Activated CD4-positive, alpha-beta memory T cell treated with anti-CD3 and anti-CD28 coated beads for 36 hours (primary cell): Measurements from ENCODE around the gene HIPK2. TPM values are rescaled to one million over a fixed set of nuclear protein-coding genes. Genes with fewer than 3 reads are reported as not detected.
A peak's percentile ranks its signal among the peaks of the same experiment; 100 is the strongest.

Experiments used
- CTCF ChIA-PET: fragments of 350-600 bp; sonication (Branson Sonifier 250); formaldehyde crosslinking; loops from one replicate; lab custom pipeline; 2021; ENCODE audit warnings: antibody characterized with exemption, inconsistent platforms; lab: Charles Lee
- POLR2A ChIA-PET: fragments of 350-600 bp; sonication (Branson Sonifier 250); formaldehyde crosslinking; loops from one replicate; lab custom pipeline; 2021; ENCODE audit warnings: antibody characterized with exemption; lab: Charles Lee
- DNase-seq: peaks from one replicate; pipeline ENCODE4 v3.0.0-alpha.2; 2020
- H3K27ac Mint-ChIP-seq: one replicate; pipeline ENCODE4 v1.8.0; 2021; ENCODE audit warnings: mixed read lengths
- H3K27me3 Mint-ChIP-seq: one replicate; pipeline ENCODE4 v1.8.0; 2021; ENCODE audit warnings: mixed read lengths
- H3K36me3 Mint-ChIP-seq: one replicate; pipeline ENCODE4 v1.8.0; 2021; ENCODE audit warnings: mixed read lengths
- H3K4me1 Mint-ChIP-seq: one replicate; pipeline ENCODE4 v1.8.0; 2021; ENCODE audit warnings: low read depth, mixed read lengths
- H3K4me3 Mint-ChIP-seq: one replicate; pipeline ENCODE4 v1.8.0; 2021; ENCODE audit warnings: mild to moderate bottlenecking, mixed read lengths
- H3K9me3 Mint-ChIP-seq: one replicate; pipeline ENCODE4 v1.8.0; 2021; ENCODE audit warnings: mixed read lengths
- intact Hi-C: fragments of 100-400 bp; cut with micrococcal nuclease; formaldehyde crosslinking; loops from one replicate; pipeline ENCODE4 v1.15.1; 2023
- total RNA-seq, 2 experiments: library from RNA; stranded (reverse); gene quantifications; one replicate each; pipeline ENCODE4 v1.2.3, GENCODE V29; 2021

The HIPK2 gene
- total RNA-seq, 2 experiments from 2014 or later: 18.9 to 19.1 TPM

DNA sequence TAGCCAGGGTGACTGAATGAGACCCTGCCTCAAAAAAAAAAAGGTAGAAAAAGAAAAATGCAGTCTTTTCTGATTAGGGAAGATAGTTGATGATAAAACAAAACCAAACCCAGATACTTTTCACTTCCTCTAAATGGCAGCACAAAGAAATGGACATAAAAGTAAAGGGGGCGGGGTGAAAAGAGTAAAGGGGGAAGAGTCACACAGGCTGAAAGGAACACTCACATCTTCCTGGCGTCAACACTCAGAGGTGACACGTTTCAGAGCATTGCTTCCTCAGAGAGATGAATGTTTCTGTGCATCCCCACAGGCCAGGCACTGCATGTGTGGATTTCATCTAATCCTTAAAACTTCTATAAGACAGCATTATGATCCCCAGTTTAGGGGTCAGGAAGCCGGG is 81.2 kb downstream of the HIPK2 start:
- POLR2A ChIA-PET: no interaction called here

DNA sequence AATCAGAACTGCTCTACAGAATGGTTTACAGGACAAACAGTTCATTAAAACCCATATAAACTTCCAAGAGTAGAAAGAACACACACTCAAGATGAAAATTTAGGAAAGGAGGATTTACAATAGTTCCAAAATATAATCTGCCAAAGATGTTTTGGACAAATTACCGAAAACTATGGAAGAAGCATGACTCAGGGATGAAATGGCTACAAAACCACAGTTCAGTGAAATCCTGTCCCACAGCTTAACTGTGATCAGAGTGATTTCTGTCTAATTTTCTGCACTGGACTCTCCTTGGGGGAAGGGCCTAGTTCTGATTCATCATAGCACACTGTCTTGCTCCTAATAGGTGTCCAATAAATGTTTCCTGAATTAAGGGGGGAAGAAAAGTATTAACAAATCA is 82.2 kb downstream of the HIPK2 start:
- Mint-ChIP-seq H3K36me3 (peaks cover 1% of the 10 kb centered on the region), H3K9me3 (no peaks in the 10 kb centered on the region), H3K27ac (no peak overlapping the region), H3K4me1 (peaks cover 26% of the 10 kb centered on the region), H3K4me3 (no peak overlapping the region), H3K27me3 (no peaks in the 10 kb centered on the region)
- DNase-seq: no peak
- ChIA-PET CTCF (interaction anchor here (0.7 to 1.2 kb wide), 2 partner anchors 42 to 78 kb away, joined by 4 read pairs; no protein-coding TSS in a partner anchor), POLR2A (no interaction called here)
- intact Hi-C loops: no loop called here

More for the DNA sequence above, 81.2 kb downstream of the HIPK2 start:
- no peak overlapping the region for H3K4me3 Mint-ChIP-seq
- intact Hi-C loops: no loop called here
- no peaks in the 10 kb centered on the region for H3K27me3 Mint-ChIP-seq
- no peak overlapping the region for H3K27ac Mint-ChIP-seq
- no peaks in the 10 kb centered on the region for H3K9me3 Mint-ChIP-seq
- peak; percentile 53 for DNase-seq
- peaks cover 1% of the 10 kb centered on the region for H3K36me3 Mint-ChIP-seq
- peaks cover 27% of the 10 kb centered on the region for H3K4me1 Mint-ChIP-seq
- CTCF ChIA-PET: interaction anchor here (0.7 kb wide), 1 partner anchor 41 kb away, joined by 4 read pairs; no protein-coding TSS in a partner anchor

DNA sequence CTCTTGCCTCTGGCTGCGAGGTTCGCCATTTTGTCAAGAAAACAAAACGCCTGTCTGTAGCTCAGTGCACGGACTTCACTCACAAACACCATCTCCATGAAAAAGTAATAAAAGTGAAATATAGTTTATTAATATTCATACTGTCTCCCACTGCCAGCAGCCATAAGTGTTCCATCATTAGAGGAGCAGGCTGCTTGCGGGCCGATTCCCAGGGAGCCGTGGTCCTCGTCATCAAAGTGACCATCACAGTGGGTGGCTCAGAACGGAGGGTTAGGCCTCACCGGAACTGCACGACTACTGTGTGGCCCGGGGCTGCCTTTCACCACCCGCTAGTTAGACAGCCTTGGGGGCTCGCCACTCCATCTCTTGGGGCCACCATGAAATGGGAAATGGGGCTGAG is 82.7 kb downstream of the HIPK2 start:
- DNase-seq: no peak
- ChIA-PET POLR2A (no interaction called here), CTCF (interaction anchor here (1.2 kb wide), 1 partner anchor 77 kb away, joined by 4 read pairs; no protein-coding TSS in a partner anchor)
- intact Hi-C loops: no loop called here
- Mint-ChIP-seq H3K36me3 (peaks cover 1% of the 10 kb centered on the region), H3K4me3 (no peak overlapping the region), H3K4me1 (peaks cover 22% of the 10 kb centered on the region), H3K27me3 (no peaks in the 10 kb centered on the region), H3K9me3 (no peaks in the 10 kb centered on the region), H3K27ac (no peak overlapping the region)

DNA sequence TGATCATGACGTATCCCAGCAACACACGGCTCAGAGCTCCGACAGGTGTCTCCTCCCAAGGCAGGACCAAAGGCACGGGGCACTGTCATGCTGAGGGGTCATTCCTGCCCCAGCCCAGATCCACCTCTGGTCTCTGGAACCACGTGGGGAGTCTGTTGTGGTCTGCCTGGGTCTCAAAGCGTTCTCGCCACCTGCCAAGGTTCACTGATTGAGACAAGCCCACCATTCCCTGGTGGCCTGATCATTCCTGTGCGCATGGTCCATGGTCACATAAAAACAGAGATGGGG is 83.5 kb downstream of the HIPK2 start:
- H3K27ac Mint-ChIP-seq: no peak overlapping the region
- DNase-seq: no peak
- intact Hi-C loops: no loop called here
- ChIA-PET CTCF (interaction anchor here (1.2 kb wide), 1 partner anchor 76 kb away, joined by 4 read pairs; no protein-coding TSS in a partner anchor), POLR2A (no interaction called here)
- no peaks in the 10 kb centered on the region for H3K27me3 Mint-ChIP-seq
- H3K4me3 Mint-ChIP-seq: no peak overlapping the region
- peaks cover 3% of the 10 kb centered on the region for H3K36me3 Mint-ChIP-seq
- H3K4me1 Mint-ChIP-seq: peaks cover 20% of the 10 kb centered on the region
- H3K9me3 Mint-ChIP-seq: no peaks in the 10 kb centered on the region

DNA sequence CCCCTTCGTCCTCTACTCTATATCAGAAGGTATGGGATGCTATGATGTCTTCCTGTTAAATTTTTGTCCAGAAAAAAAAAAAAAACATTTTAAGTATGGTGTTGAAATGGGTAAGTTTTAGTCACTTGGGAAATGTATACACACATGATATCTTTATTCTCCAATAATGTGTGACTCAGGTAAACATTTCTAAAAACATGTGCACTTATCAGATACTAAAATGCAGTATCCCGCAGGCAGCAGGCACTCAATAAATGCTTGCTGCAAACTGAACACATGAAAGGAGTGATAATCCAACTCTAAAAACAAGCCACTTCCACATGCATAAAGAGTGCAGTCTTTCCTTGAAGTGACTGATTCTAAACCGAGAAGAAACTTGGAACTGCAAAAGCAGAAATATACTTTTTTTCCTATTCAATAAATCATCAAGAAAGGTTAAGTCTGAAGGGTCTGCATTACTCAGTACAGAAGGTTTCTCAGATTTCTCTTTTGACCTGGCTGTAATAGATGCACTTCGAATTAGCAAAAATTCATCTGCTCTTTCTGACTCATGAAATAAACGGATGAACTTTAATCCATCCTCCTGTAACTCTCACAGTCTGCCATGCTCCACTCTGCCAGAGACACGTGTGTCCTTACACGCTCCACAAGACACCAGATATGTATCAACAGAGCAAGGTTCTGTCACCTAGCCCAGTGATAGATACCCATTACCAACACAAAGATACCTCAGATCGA is 84.0 kb downstream of the HIPK2 start:
- intact Hi-C loops: no loop called here
- POLR2A ChIA-PET: no interaction called here
- Mint-ChIP-seq H3K27ac (no peak overlapping the region), H3K4me3 (no peak overlapping the region), H3K9me3 (no peaks in the 10 kb centered on the region), H3K4me1 (peaks cover 20% of the 10 kb centered on the region), H3K27me3 (no peaks in the 10 kb centered on the region), H3K36me3 (peaks cover 5% of the 10 kb centered on the region)
- CTCF ChIA-PET: no interaction called here
- no peak for DNase-seq

DNA sequence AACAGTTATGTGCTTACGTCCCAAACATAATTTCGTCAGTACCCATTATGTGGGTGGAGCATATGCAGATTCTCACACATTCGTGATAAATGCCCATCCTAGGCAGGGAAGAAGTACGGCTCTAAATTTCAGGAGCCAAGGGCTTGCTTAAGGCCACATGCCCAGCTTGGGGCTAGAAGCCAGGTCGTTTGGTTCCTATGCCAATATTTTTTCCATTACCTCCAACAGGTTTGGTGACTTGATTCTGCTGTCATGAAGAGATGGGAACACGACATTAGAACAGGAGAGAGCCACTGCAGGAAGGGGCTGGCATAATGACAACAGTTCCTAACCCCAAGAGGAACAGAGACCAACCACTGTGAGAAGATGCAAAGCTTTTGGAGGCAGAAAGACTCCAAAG is 85.1 kb downstream of the HIPK2 start:
- H3K4me1 Mint-ChIP-seq: peaks cover 21% of the 10 kb centered on the region
- no peaks in the 10 kb centered on the region for H3K27me3 Mint-ChIP-seq
- no peaks in the 10 kb centered on the region for H3K9me3 Mint-ChIP-seq
- H3K4me3 Mint-ChIP-seq: no peak overlapping the region
- intact Hi-C loops: no loop called here
- ChIA-PET CTCF (no interaction called here), POLR2A (interaction anchor here (1.1 kb wide), 1 partner anchor 11 kb away, joined by 3 read pairs; no protein-coding TSS in a partner anchor)
- peaks cover 11% of the 10 kb centered on the region for H3K36me3 Mint-ChIP-seq
- no peak overlapping the region for H3K27ac Mint-ChIP-seq
- DNase-seq: no peak

DNA sequence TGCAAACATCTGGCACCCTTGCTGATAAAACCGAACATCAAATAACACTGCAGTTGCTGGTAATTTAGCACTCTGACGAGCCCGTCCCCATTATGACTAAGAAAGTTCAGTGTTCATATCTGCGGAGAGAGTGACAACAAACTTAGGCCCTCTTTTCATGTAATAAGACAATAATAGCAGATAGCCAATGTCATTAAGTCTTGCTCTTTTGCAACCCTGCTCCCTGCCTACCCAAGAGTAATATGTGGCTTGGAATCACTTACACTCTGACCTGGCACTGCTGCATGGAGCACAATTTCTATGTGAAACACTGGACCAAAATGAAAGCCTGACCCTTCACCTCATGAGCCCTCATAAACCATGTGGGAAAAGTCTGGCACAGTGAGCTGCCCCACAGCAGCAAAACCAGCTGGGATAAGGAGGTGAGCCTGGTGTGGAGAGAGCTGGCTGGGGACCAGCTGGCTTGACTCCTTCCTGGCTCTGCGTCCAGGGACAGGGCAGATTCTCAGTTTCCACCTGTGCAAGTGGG is 86.5 kb downstream of the HIPK2 start:
- Mint-ChIP-seq H3K9me3 (peaks cover 5% of the 10 kb centered on the region), H3K27me3 (no peaks in the 10 kb centered on the region), H3K4me1 (peaks cover 15% of the 10 kb centered on the region), H3K36me3 (peaks cover 16% of the 10 kb centered on the region), H3K4me3 (no peak overlapping the region), H3K27ac (no peak overlapping the region)
- ChIA-PET CTCF (interaction anchor here (0.8 kb wide), 1 partner anchor 51 kb away, joined by 3 read pairs; no protein-coding TSS in a partner anchor), POLR2A (interaction anchor here (1.1 kb wide), 1 partner anchor 9 kb away, joined by 3 read pairs; no protein-coding TSS in a partner anchor)
- intact Hi-C loops: no loop called here
- no peak for DNase-seq

DNA sequence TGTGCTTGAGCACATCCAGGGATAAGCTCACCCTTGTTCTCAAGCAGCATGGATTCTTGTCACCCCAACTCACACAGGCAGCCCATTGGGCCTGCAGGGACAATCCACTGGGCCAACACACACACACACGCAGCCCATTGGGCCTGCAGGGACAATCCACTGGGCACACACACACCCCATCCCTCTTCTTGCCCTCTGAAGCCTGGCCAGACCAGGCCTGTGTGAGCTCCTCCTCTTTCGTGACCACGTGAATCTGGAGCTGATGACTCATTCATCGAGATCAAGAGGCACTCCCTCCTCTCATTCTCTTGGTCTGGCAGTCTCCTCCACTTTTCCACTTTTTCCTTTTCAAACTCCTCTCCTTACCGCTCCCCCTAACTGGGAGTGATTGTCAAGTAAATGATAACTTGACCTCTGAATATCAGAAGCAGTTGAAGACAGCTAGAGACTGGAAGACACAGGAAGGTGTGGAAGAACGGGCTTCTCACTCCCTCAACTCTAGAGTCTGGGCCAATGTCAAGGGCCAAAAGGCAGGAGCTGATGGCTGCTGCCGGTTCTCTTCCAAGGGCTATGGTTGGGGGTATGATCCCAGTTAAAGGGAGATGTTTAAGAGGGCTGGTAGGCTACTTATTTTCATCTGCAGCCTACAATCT is 89.7 kb downstream of the HIPK2 start:
- no peaks in the 10 kb centered on the region for H3K27me3 Mint-ChIP-seq
- intact Hi-C loops: no loop called here
- peaks cover 32% of the 10 kb centered on the region for H3K36me3 Mint-ChIP-seq
- H3K4me1 Mint-ChIP-seq: peaks cover 25% of the 10 kb centered on the region
- H3K9me3 Mint-ChIP-seq: peaks cover 13% of the 10 kb centered on the region
- H3K27ac Mint-ChIP-seq: no peak overlapping the region
- POLR2A ChIA-PET: no interaction called here
- no peak for DNase-seq
- H3K4me3 Mint-ChIP-seq: no peak overlapping the region
- CTCF ChIA-PET: no interaction called here

DNA sequence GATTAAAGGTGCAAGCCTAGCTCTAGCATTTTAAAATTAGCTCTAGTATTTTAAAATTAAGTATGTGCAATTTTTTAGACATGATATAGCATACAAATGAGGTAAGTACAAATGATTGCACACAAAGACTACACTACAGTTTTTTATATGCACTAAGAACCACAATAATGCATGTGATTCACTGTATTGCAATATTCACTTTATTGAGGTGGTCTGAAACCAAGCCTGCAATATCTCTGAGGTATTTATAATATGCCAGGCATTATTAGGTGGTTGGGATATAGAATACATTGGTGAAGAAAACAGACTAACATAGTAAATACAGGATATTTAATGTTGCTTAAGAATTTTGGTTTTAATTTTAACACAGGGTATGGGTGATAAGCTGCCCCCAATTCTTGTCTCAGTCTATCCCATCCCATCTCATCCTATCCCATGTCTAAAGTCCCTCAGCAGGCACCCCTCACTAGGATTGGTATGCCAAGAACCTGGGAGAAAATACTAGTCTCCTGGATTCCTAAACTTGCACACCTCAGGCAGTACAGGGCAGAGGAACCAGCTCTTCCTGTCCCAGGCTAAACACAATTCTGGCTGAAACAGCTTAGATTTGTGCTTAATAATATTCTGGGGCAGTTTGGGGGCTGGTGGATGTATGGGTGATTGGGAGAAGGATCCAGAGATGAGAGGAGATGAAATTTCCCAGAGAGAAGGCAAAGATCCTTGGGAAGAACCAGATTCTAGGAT is 90.4 kb downstream of the HIPK2 start:
- Mint-ChIP-seq H3K4me1 (peaks cover 32% of the 10 kb centered on the region), H3K27me3 (no peaks in the 10 kb centered on the region), H3K9me3 (peaks cover 13% of the 10 kb centered on the region), H3K36me3 (peaks cover 32% of the 10 kb centered on the region), H3K27ac (no peak overlapping the region), H3K4me3 (no peak overlapping the region)
- ChIA-PET POLR2A (no interaction called here), CTCF (no interaction called here)
- intact Hi-C loops: no loop called here
- DNase-seq: no peak

DNA sequence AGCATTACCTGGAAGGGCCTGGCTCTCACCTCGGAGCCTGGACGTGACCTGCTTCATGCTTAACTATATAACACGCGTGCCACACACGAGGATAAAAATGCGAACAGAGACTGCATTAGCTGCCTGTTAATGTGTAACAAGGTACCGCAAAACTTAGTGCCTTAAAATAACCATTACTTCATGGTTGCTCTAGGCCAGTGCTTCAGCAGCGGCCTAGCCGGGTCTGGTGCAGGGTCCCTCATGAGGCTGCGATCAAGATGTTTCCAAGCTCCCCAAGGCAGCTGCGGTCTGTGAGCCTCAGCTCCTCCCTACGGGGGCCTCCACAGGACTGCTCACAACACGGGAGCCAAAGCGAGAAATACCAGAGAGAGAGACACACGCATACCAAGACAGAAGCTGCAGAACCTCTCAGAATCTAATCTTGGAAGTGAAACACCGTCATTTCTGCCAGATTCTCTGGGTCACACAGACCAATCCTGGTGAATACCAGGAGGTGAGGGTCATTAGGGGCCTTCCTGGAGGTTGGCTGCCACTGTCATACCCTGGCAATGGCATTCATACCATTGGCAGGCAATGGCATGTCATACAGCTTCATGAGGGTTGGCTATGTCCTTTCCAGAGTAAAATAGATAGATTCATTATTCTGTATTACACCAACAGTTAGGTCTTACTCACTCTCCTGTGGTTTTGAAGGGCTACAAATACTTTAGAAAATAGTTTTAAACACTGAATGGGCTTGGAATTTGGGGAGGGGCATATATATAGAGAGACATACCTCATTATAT is 94.5 kb downstream of the HIPK2 start:
- ChIA-PET CTCF (interaction anchor here (0.6 to 3.3 kb wide), 3 partner anchors 11 to 183 kb away, joined by 5 to 18 read pairs (median 8); no protein-coding TSS in a partner anchor), POLR2A (interaction anchor here (0.6 to 1.0 kb wide), 3 partner anchors 10 to 377 kb away, joined by 3 to 4 read pairs (median 4); no protein-coding TSS in a partner anchor)
- peaks cover 57% of the 10 kb centered on the region for H3K4me1 Mint-ChIP-seq
- DNase-seq: peak; percentile 49
- peak overlapping the region; percentile 94 for H3K27ac Mint-ChIP-seq
- H3K4me3 Mint-ChIP-seq: no peak overlapping the region
- no peaks in the 10 kb centered on the region for H3K27me3 Mint-ChIP-seq
- intact Hi-C loops: loop anchor here (2.0 to 5.0 kb wide), 5 partner anchors 15 to 694 kb away; no protein-coding TSS in a partner anchor
- peaks cover 25% of the 10 kb centered on the region for H3K36me3 Mint-ChIP-seq
- H3K9me3 Mint-ChIP-seq: peaks cover 13% of the 10 kb centered on the region
